ENCODE measurements around the gene PAQR9.

PAQR9 gene

DNA sequence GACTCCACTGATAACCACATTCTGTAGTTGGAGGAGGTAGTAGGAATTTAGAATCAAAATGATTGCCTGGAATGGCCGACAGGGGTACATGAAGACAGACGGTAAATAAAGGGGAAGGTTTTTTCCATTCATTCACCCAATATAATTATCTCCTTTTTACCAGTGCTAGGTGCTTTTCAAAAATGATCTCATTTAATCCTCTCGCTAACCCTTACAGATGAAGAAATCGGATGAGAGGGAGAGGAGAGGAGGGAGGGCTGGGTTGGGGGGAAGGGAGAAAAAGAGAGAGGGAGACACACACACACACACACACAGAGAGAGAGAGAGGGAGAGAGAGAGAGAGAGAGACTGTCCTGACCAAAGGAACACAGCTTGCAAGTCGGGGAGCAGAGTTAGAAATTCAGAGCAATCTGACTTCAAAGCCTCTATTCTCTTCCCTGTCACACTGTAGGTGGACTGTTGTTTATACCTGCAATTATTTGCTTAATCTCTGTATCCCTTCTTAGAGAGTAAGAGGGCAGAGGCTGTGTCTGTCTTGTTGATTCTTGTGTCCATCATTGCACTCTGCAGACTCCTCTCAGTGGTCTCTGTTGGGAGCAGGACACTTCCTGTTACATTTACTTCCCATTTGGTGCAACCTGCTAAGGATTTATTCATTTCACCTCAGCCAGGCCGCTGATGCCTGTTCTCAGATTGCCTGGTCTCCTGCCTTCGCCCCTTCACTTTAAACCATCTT is 18.7 kb upstream of the PAQR9 start:
- no peak for DNase-seq

DNA sequence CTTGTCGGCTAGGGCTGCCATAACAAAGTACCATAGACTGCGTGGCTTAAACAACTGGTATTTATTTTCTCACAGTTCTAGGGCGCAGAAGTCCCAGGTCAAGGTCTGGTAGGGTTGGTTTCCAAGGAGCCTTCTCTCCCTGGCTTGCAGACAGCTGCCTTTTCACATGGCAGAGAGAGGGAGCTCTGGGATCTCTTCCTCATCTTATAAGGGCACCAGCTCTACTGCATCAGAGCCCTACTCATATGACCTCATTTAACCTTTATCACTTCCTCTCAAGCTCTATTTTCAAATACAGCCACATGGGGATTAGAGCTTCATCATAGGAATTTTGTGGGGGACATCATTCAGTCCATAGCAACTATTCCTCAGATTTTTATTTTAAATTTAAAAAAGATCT is 17.6 kb upstream of the PAQR9 start:
- DNase-seq = no peak

DNA sequence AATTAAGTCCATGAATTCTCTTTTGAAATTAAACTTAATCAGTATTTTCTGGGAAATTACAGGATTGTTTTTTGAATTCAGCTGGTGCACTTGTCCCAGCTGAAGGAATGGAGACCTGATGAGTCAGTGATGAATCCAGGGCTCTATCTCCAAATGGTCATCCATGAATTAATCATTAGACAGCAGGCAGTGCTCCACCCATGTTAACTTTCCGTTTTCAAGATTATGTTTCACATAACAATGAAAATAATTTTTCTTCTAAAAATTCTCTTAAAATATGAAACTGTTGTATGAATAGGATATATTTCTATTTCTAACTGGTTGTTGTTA is 13.9 kb upstream of the PAQR9 start:
- DNase-seq = no peak

DNA sequence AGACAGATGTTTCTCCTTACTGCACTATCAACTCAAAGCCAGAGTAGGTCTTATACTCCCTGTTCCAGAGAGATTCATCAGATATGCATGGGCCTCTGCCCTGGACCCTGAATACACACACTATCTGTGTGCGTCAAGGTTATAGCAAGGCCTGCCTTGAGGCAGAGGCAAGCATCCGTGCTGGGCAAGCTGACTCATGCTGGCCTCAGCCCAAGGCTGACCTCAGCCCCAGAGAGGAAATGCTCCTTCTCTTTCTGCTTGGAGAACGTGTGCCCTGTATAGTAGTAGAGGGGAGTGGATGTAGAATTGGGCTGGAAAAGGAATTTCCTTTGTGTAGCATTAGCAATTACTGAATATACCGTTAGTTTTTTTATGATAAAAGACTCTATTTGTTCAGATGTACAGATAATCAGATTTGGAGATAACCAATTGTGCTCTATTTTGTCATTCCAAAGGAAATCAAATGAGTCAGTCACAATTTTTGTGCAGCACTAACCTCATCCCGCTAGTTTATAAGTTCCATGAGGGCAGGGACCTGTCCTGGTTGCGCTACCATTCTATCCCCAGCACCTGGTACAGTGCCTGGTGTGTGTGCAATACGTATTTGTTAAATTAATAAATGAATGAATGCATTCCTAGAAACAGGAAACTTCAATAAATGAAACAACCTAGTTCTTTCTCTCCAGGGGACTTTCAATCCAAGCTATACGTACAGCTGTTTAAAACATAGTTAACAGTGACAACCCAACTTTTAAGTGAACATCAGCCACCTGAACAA is 13.3 kb upstream of the PAQR9 start:
- DNase-seq = no peak

DNA sequence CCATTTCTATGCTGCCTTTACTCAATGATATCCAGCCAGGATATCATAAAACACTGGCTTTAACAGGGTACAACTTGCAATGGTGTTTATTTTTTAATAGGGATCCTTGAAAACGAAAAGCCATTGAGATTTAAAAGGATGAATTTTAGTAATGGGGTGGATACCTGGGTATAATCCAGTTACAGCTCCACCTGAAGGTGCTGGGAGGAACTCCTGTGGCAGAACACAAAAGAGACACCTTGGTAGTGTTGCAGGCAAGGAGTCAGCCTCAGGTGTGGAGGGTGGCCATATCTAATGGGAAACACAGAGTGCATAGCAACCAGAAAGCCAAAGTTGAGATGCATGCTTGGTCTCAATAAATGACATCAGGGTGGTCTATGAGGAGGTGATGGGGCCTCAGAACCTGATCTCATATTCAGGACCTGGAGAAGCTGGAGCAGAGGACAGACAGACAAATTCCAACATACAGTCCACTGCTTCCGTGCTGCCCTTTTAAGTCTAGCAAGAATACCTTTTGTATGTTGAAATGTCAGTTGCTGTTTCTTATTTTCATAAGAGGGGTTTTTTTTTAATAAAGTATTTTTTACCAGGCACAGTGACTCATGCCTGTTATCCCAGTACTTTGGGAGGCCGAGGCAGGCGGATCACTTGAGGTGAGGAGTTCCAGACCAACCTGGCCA is 12.0 kb upstream of the PAQR9 start:
- DNase-seq = no peak

DNA sequence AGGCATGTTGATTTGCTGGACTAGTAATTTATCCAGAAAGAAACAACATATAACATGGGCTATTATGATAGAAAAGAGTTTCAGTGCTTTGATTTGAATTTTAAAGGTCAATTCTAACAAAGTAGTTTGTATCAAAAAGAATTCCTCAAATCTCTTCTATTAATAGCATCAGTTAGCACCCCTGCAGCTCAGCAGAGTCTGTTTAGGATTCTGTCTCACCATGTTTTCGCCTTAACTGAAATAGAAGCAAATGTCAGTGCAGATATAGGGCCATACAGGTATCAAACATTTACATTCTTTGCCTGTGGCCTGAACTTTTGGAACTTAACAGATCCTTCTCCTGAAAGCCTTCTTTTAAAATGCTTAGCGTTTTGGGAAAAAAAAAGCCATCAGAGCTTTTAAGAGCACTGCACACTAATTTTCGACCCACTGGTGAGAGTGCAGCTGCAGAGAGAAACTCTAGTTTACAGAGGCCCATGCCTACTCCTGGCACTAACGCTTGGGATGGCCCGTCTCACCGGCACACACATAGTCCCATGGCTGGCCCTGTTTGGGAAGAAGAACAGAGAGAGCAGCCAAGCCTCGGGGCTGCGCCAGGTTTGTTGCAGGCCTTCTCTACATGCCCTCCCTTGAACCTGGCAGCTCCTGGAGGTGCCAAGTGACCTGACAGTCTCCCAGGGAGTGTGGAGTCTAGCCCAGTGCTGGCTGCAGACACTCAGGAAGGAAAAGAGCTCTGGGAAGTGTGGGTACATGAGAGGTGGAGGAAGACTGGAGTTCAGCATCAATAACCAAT is 9.9 kb upstream of the PAQR9 start:
- no peak for DNase-seq

DNA sequence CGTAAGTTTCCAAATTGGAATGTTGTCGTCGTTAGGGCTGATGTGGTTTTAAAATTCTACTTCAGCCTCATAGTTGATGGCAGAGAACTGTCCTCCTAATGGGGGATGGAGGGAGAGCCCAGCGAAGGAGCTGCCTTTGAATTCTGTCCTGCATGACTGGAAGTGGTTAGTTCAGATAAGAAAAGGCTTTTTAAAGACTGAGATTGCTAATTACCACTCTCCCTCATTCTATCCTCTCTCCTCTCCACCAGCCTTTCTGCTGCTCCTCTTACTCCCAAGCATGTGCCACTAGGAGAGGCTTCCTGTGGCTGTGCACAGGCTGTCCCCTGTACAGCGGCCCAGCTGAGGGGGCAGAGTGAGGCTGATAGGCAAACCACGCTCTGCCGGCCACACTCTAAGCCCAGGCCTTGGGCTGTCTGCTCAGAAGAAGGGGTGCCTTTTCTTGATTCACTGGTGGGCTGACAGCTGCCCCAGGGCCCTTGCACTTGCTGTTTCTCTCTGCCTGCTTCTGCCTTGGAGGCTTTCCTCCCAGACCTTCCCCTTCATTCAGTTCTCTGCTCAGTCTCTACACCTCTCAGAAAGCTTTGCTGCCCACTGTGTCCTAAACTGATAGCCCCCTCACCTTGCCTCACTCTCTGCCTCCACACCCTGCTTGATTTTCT is 8.7 kb upstream of the PAQR9 start:
- no peak for DNase-seq

DNA sequence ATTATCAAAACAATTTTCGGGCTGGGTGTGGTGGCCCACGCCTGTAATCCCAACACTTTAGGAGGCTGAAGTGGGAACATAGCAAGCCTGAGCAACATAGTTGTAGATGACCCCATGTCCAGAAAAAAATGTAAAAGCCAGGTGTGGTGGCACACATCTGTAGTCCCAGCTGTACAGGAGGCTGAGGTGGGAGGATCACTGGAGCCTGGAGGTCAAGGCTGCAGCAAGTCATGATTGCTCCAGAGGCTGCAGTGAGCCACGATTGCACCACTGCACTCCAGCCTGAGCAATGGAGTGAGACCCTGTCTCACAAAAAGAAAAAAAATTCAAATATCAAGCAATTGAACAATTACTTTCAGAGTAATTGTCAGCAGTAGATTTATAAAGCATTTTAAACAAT is 8.0 kb upstream of the PAQR9 start:
- no peak for DNase-seq

DNA sequence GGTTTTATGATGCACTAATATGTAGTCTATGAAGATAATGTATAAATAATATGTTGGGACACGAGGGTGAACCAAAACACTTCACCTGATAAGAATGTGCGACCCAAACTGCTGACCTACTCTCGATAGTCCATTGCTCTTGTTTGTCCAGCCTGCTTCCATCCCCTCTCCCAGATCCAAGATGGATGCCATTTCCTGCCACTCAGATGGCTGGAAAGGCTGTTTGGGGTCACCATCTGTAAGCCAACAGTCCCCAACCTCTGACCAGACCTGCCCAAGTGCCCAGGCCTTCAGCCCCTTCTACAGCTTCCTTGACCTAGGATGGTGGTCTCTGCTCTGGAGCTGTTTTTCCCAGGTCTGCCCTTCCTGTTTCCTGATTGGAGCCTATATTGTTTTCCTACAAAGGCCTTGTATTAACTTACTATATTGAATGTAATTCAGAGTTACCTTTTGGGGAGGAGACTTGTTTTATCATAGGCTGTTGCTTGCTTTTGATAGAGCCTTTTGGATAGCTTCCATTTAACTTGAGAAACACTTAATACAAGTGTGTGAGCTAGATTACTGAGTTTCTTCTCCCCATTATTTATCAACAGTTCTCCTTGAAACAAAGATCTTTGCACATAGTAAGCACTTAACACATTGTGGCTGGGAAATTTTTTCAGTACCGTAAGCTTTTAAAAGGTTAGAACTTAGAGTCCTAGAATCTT is 5.0 kb upstream of the PAQR9 start:
- no peak for DNase-seq

DNA sequence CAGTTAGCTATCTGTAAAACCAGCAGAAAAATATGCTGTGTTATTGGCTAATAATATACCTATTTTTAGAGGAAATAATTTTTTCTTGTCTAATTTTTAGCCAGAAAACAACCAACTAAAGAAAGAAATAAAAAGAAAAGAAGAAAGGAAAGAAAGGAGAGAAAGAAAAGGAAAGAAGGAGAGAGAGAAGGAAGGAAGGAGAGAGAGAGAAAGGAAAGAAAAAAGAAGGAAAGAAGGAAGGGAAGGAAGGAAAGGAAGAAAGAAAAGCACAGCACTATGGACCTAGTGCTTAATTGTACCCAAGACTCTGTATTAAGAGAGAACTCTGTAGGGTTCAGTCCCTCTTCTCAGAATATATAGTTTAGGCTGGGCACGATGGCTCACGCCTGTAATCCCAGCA is 3.3 kb upstream of the PAQR9 start:
- DNase-seq = no peak

DNA sequence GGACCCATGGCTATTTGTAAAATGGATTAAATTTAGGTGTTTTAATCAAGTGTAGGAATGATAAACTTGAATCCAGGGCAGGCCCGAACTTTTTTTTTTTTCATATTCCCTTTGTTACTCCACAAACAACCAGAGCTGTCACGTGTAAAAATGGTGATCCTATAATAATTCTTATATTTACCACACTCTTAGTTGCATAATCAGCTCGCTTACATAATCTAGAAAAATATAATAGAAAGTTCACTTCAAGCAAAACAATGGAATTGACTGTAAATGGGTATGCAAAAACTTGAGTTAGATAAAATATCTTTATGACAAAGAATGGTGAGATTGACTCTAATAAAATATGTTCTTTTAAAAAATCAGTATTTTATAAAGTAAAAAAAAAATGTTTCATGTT is 2.1 kb upstream of the PAQR9 start:
- no peak for DNase-seq

DNA sequence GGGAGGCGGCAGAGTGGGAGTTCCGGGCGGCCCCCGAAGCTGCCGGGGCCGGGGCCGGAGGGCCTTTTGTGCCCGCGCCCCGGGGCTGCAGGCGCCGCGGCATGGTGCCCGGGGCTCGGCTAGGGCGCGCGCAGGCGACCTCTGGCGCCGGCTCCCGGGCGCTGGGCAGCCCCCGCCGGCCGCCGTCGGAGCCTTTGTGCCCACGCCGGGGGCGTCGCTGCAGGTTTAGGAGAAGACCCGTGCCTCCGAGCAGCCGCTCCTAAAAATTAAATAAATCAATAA is 299 bp downstream of the PAQR9 start:
- no peak for DNase-seq

DNA sequence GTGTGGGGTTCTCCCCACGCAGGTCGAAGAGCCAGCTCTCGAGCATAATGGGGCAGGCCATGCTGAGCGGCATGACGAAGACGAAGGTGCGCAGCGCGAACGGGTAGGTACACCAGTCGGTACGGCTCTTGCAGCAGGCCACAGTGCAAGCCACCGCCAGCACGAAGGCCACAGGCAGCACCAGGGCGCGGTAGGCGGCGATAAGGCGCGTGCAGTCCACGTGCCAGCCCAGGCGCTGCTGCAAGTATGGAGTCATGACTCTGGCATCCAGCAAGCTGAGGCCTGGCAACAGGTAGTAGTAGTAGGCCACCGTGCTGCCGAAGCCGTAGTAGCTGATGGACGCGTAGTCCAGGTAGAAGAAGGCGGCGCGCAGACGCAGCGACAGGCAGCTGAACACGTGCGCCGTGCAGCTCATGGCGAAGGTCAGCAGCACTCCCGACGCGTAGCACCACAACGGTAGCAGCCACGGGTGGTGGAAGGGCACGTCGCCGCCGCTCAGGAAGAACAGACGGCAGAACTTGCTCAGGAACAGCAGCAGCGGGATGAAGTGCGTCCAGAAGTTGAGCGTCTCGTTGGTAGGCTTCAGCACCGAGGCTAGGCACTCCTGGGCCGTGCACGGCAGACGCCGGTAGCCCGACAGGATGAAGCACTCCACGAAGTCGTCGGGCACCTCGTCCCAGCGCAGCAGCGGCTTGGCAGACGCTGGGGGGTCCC is 797 bp downstream of the PAQR9 start:
- no peak for DNase-seq

DNA sequence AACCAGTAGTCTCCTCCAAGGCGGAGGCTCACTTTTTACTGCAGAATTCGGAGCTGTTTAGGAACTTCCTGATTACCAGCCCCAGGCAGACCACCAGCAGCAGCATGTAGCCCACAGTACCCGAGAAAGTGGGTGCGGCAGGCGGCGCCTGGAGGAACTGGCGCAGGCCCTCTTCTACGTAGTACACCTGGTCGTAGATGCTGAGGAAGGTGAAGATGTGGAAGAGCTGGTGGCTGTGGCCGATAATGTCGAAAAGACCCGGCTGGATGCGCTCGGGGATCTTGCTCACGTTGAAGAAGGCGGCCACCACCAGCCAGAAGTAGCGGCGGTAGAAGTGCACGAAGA is 1.3 kb downstream of the PAQR9 start:
- DNase-seq = no peak

DNA sequence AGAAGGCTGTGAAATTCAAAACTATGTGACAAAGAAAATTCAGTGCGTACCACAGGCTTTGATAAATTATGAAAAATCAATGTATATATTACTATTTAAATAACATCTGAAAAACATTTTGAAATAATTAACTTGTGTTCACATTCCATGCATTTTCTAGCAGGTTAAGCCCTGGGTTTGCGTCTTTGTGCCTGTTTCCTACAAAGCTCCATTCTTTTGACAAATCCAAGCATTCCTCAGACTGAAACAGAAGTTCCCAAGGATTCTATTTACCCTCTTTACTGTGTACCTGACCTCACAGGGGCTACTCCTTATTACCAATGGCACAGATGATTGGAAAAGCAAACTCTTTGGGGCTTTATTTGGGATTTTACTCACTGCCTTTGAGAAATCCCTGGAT is 1.9 kb downstream of the PAQR9 start:
- no peak for DNase-seq

DNA sequence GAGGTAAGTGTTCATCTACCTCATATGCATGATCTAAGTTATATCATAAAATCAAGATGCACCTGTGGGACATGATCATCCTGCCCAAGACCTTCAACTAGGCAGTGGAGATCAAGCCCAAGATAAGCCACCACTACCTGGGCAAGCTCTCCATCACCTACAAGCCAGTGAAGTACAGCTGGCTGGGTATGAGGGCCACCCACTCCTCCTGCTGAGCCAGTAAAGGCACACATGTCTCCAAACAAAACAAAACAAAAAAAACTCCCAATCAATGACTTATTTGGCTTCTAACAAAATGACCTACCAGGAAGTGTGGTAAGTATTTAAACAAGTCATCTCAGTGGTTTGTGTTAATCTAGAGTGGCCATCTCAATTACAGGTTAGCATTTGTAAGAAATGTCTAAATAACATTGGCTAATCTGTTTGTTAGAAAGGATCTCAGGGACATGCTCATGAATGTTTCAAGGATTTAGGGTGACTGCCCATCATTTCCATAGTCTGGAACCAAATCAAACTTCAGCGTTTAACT is 3.1 kb downstream of the PAQR9 start:
- no peak for DNase-seq

DNA sequence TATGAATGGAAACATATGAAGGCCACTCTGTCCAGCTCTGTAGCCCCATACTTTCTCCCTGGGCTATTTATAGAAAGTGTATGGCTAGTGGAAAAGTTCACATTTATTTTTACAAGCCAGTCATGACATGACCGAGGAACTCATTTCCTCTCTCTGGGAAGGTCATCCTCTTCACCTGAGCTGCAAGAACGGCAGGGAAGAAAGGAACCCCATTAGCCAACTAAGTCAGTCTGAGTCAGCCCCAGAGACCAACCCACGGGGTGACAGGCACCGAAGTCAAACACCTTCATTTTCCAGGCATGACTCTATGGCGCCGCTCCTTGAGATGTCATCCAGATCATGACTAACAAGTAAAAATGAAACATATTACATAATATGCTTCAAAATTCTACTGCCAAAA is 4.8 kb downstream of the PAQR9 start:
- DNase-seq = no peak

DNA sequence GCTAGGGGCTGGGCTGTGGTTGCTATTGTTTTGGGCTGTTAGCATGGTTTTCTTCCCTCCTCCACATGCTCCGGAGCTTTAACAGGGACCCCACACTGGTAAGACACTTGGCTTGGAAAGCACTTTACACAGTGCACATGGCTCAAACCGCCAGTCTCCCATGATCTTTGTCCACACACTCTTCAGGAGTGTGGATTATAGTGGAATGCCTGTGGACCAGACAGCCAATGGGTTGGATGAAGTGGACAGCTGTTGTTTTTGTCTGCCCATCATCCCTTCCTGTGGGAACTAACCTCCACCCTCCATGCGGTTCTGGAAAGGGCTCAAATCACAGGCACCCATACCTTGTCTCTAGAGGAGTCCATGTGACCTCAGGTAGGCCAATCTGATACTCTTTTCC is 10.0 kb downstream of the PAQR9 start:
- no peak for DNase-seq

DNA sequence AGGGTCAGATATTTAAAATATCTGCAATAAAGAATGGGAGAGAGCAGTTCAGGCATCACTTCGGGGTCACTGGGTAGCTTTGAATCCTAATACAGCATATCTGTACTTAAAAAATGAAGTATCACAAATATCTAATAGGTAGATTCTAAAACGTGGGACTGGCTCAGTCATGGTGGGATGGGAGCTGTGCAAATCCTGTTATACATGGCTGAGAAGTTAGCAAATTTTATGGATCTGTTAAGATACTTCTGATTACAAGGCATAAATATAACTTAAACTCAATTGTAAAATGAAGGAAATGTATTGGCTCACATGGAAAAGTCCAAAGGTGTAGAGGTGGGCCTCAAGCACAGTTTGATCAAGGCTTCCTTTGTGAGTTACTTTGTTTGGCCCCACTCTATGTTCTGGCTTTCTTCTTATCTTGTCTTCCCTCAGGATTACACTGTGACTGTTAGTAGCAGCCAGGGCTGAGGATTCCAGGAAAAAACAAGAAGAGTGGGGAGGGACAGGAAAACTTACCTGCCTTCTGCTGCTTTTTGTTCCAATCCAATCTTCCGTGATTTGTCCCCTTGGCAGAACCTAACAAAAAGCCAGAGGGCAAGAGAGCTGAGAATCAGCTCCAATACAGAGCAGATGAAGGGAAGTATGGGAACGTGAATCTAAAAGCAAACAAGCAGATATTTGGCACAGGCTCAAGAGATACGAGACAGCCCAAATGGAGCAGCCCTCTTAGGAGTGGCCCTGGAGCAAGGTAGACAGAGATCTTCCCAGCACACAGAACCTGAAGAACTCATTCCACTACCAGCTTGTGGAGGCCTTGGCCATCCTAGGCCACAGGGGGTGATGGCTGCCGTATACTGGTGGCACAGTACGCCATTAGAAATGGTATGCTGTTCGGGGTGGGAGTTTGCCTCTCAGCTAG is 10.9 kb downstream of the PAQR9 start:
- DNase-seq = no peak

DNA sequence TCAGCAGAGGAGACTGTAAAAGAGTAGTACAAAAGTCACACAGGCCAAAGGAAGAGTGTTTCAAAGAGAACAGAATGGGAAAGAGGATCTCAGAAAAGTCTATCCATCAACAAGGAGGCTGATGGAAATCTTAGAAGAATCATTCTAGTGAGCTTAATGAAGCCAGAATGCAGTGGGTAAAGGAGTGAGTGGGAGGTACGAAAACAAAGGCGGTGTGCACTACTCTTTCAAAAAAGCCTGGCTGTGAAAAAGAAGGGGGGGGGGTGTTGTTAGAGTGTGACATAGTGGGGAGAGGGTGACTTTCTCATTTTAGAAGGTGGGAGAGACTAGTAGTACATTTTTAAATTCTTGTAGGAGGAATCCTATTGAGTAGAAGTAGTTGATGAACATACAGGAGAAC is 11.7 kb downstream of the PAQR9 start:
- no peak for DNase-seq

DNA sequence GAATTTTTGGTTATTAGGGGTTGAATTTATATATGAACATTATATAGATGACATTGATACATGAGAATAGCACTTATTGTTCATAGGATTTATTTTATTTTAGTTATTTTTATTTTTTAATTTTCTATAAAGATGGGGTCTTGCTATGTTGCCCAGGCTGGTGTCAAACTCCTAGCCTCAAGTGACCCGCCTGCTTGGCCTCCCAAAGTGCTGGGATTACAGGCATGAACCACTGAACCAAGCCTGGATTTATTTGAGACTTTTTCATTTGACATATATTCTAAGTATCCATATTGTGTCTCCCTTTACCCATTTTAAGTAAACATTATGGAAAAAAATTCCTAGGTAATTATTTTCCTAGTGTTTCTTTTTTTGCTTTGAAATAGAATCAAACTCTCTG is 12.5 kb downstream of the PAQR9 start:
- no peak for DNase-seq

Measured in NCI-H345 (cell line).